Mesenchymal stem cell (in vitro differentiated cells and primary cell): ENCODE results near the gene TNNI3K.

ENCODE experiments used
- DNase-seq: peaks from one replicate; pipeline ENCODE4 v3.0.0-alpha.2; 2013
- H2AFZ ChIP-seq: one replicate; pipeline ENCODE4 v1.6.1; 2013; ENCODE audit warnings: low read depth, mild to moderate bottlenecking, control low read depth, inconsistent platforms, low read length, moderate library complexity
- H2AK5ac ChIP-seq: 2 replicates; pipeline ENCODE4 v1.6.1; 2013; ENCODE audit warnings: low read length, moderate library complexity, mild to moderate bottlenecking, inconsistent platforms; ENCODE audit not compliant: severe bottlenecking
- H2BK120ac ChIP-seq: one replicate; pipeline ENCODE4 v1.6.1; 2013; ENCODE audit warnings: low read depth, mild to moderate bottlenecking, inconsistent platforms, low read length, moderate library complexity
- H2BK12ac ChIP-seq, 2 experiments: one replicate each; pipeline ENCODE4 v1.6.1; 2013; ENCODE audit warnings: inconsistent platforms in 2 of 2, low read length in 2 of 2, mild to moderate bottlenecking in 2 of 2, moderate library complexity in 2 of 2, control low read depth in 1 of 2
- H2BK15ac ChIP-seq: one replicate; pipeline ENCODE4 v1.6.1; 2013; ENCODE audit warnings: mild to moderate bottlenecking, low read depth, inconsistent platforms; ENCODE audit not compliant: poor library complexity, severe bottlenecking
- H2BK5ac ChIP-seq: 2 replicates; pipeline ENCODE4 v1.6.1; 2013; ENCODE audit warnings: low read depth, mild to moderate bottlenecking, low read length, control low read depth, inconsistent platforms; ENCODE audit not compliant: poor library complexity, severe bottlenecking
- H3K14ac ChIP-seq, 2 experiments: one replicate each; pipeline ENCODE4 v1.6.1; 2013; ENCODE audit warnings: inconsistent platforms in 2 of 2, low read length in 2 of 2, control low read depth in 1 of 2, mild to moderate bottlenecking in 1 of 2, moderate library complexity in 1 of 2
- H3K18ac ChIP-seq, 2 experiments: one replicate each; pipeline ENCODE4 v1.6.1; 2013; ENCODE audit warnings: inconsistent platforms in 2 of 2, low read length in 2 of 2, control low read depth in 1 of 2, low read depth in 1 of 2, mild to moderate bottlenecking in 1 of 2
- H3K23ac ChIP-seq, 2 experiments: one replicate each; pipeline ENCODE4 v1.6.1; 2013; ENCODE audit warnings: inconsistent platforms in 2 of 2, low read length in 2 of 2, mild to moderate bottlenecking in 2 of 2, moderate library complexity in 2 of 2, control low read depth in 1 of 2
- H3K27ac ChIP-seq: 2 replicates; pipeline ENCODE4 v1.5.1; 2013; ENCODE audit warnings: mild to moderate bottlenecking, moderate library complexity, low read length, control low read depth, inconsistent platforms; ENCODE audit not compliant: poor library complexity, severe bottlenecking
- H3K27me3 ChIP-seq, 2 experiments: 2 replicates each; pipeline versions ENCODE4 v1.6.1 to v1.7.0; 2013; ENCODE audit warnings: low read length in 2 of 2, mild to moderate bottlenecking in 2 of 2, moderate library complexity in 2 of 2, control low read depth in 1 of 2, inconsistent platforms in 1 of 2; ENCODE audit not compliant: control insufficient read depth in 1 of 2, insufficient read depth in 1 of 2
- H3K36me3 ChIP-seq, 2 experiments: 2 replicates each; pipeline versions ENCODE4 v1.6.1 to v1.7.0; 2013; ENCODE audit warnings: low read length in 2 of 2, control low read depth in 1 of 2, inconsistent platforms in 1 of 2, low read depth in 1 of 2, mild to moderate bottlenecking in 1 of 2; ENCODE audit not compliant: insufficient read depth in 2 of 2, control insufficient read depth in 1 of 2
- H3K4ac ChIP-seq, 2 experiments: one replicate each; pipeline ENCODE4 v1.6.1; 2013; ENCODE audit warnings: inconsistent platforms in 2 of 2, low read length in 2 of 2, mild to moderate bottlenecking in 2 of 2, moderate library complexity in 2 of 2, control low read depth in 1 of 2, low read depth in 1 of 2
- H3K4me1 ChIP-seq: 2 replicates; pipeline ENCODE4 v1.6.1; 2013; ENCODE audit warnings: low read depth, low read length, control low read depth; ENCODE audit not compliant: control insufficient read depth, insufficient read depth
- H3K4me2 ChIP-seq: 2 replicates; pipeline ENCODE4 v1.6.1; 2013; ENCODE audit warnings: low read length, mild to moderate bottlenecking, inconsistent platforms; ENCODE audit not compliant: poor library complexity, severe bottlenecking
- H3K4me3 ChIP-seq, 2 experiments: 2 replicates each; pipeline versions ENCODE4 v1.5.1 to v1.7.0; 2013; ENCODE audit warnings: low read length in 2 of 2, mild to moderate bottlenecking in 2 of 2, control low read depth in 1 of 2, low read depth in 1 of 2; ENCODE audit not compliant: insufficient read depth in 1 of 2
- H3K79me1 ChIP-seq: replicated peaks from 2 replicates; pipeline ENCODE4 v1.6.1; 2013; ENCODE audit warnings: mild to moderate bottlenecking, control low read depth, low read length, inconsistent platforms; ENCODE audit not compliant: poor library complexity, severe bottlenecking
- H3K9ac ChIP-seq: 2 replicates; pipeline ENCODE4 v1.7.0; 2013; ENCODE audit warnings: mild to moderate bottlenecking, low read length, moderate library complexity
- H3K9me3 ChIP-seq: 2 replicates; pipeline ENCODE4 v1.7.0; 2013; ENCODE audit warnings: mild to moderate bottlenecking, low read length; ENCODE audit not compliant: control insufficient read depth
- H4K8ac ChIP-seq: one replicate; pipeline ENCODE4 v1.6.1; 2013; ENCODE audit warnings: inconsistent platforms, mild to moderate bottlenecking, low read length, moderate library complexity
- H4K91ac ChIP-seq: one replicate; pipeline ENCODE4 v1.6.1; 2013; ENCODE audit warnings: mild to moderate bottlenecking, low read length, inconsistent platforms
- WGBS: methylation state at CpG from one replicate; pipeline ENCODE4 v1.1.7; 2013; ENCODE audit warnings: mixed read lengths; 5-methylcytosine and 5-hydroxymethylcytosine counted together

Gene TNNI3K

GRCh38 chr1:74399249-74399648, 164.1 kb downstream of the TNNI3K start:
- Histone ChIP-seq H3K18ac (no peak overlapping the region), H3K79me1 (no peaks in the 10 kb centered on the region), H2BK15ac (no peak overlapping the region), H3K14ac (no peak overlapping the region), H2AFZ (no peak overlapping the region), H3K36me3 (no peaks in the 10 kb centered on the region), H4K8ac (no peak overlapping the region), H3K4ac (no peak overlapping the region), H3K9me3 (no peaks in the 10 kb centered on the region), H3K9ac (no peak overlapping the region), H3K4me1 (no peaks in the 10 kb centered on the region), H2BK120ac (no peak overlapping the region), H3K23ac (no peak overlapping the region), H2BK12ac (no peak overlapping the region), H4K91ac (no peak overlapping the region), H3K4me2 (no peak overlapping the region), H3K4me3 (no peak overlapping the region), H3K27me3 (no peaks in the 10 kb centered on the region), H2BK5ac (no peak overlapping the region), H2AK5ac (no peak overlapping the region), H3K27ac (no peak overlapping the region)
- 86% methylated on average over 5 of the region's 5 CpGs for WGBS
- DNase-seq = no peak

DNA sequence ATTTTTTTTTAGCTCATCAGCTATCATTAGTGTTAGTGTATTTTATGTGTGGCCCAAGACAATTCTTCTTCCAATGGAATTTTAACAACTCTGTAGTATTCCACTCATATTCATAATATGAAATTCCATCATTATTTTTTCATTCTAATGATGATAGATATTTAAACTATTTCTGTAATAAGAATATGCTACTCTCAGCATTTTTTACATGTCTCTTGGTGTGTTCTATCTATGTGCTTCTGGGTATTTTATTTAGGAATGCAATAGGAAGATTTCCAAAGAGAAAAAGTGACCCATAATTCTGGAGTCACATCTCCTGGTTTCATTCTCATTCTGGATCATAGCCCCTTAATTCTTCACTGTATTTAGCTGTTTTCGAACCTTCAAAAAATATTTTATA, 167.7 kb downstream of the TNNI3K start:
- Histone ChIP-seq H3K9ac (no peak overlapping the region), H3K27ac (no peak overlapping the region), H2BK15ac (no peak overlapping the region), H3K4me1 (no peaks in the 10 kb centered on the region), H2BK5ac (no peak overlapping the region), H3K27me3 (no peaks in the 10 kb centered on the region), H4K91ac (no peak overlapping the region), H2AK5ac (no peak overlapping the region), H3K23ac (no peak overlapping the region), H4K8ac (no peak overlapping the region), H3K4me3 (no peak overlapping the region), H3K4me2 (no peak overlapping the region), H2BK12ac (no peak overlapping the region), H3K79me1 (no peaks in the 10 kb centered on the region), H3K36me3 (no peaks in the 10 kb centered on the region), H2AFZ (no peak overlapping the region), H2BK120ac (no peak overlapping the region), H3K18ac (no peak overlapping the region), H3K4ac (no peak overlapping the region), H3K14ac (no peak overlapping the region), H3K9me3 (no peaks in the 10 kb centered on the region)
- WGBS = no CpG with 5 or more reads among the region's 1 CpG
- DNase-seq = no peak

- no peaks in the 10 kb centered on the region for H3K36me3 ChIP-seq
- no peak overlapping the region for H3K9ac ChIP-seq
- H4K91ac ChIP-seq = no peak overlapping the region
- no peak overlapping the region for H3K27ac ChIP-seq
- no peak overlapping the region for H2AFZ ChIP-seq
- H2BK12ac ChIP-seq = no peak overlapping the region
- no peaks in the 10 kb centered on the region for H3K4me1 ChIP-seq
- no peaks in the 10 kb centered on the region for H3K9me3 ChIP-seq
- no peaks in the 10 kb centered on the region for H3K27me3 ChIP-seq
- no peak overlapping the region for H3K14ac ChIP-seq
- H4K8ac ChIP-seq = no peak overlapping the region
- DNase-seq = no peak
- H3K4ac ChIP-seq = no peak overlapping the region
- H2AK5ac ChIP-seq = no peak overlapping the region
- no peak overlapping the region for H2BK120ac ChIP-seq
- no CpG with 5 or more reads among the region's 1 CpG for WGBS
- H3K4me2 ChIP-seq = no peak overlapping the region
- H2BK15ac ChIP-seq = no peak overlapping the region
- no peak overlapping the region for H3K23ac ChIP-seq
- no peak overlapping the region for H3K18ac ChIP-seq
- no peak overlapping the region for H2BK5ac ChIP-seq
- H3K79me1 ChIP-seq = no peaks in the 10 kb centered on the region
- H3K4me3 ChIP-seq = no peak overlapping the region
Measured at GRCh38 chr1:74403606-74404005, 168.4 kb downstream of the TNNI3K start.

GRCh38 chr1:74406759-74407158, 171.6 kb downstream of the TNNI3K start:
- H3K14ac ChIP-seq = no peak overlapping the region
- 55% methylated on average over 2 of the region's 2 CpGs for WGBS
- H2AK5ac ChIP-seq = no peak overlapping the region

More at GRCh38 chr1:74406759-74407158, 171.6 kb downstream of the TNNI3K start:
- DNase-seq = no peak
- Histone ChIP-seq H3K27ac (no peak overlapping the region), H2BK120ac (no peak overlapping the region), H3K4me1 (no peaks in the 10 kb centered on the region), H4K8ac (no peak overlapping the region), H3K4me3 (no peak overlapping the region), H2BK12ac (no peak overlapping the region), H3K4me2 (no peak overlapping the region), H2BK5ac (no peak overlapping the region), H3K4ac (no peak overlapping the region), H3K18ac (no peak overlapping the region), H2AFZ (no peak overlapping the region), H4K91ac (no peak overlapping the region), H2BK15ac (no peak overlapping the region), H3K79me1 (no peaks in the 10 kb centered on the region), H3K27me3 (no peaks in the 10 kb centered on the region), H3K9ac (no peak overlapping the region), H3K9me3 (no peaks in the 10 kb centered on the region), H3K23ac (no peak overlapping the region), H3K36me3 (no peaks in the 10 kb centered on the region)
